ENCODE measurements around the gene ATP6V1B1.
A peak's percentile ranks its signal among the peaks of the same experiment; 100 is the strongest.
"Not testable (repeated sequence)": the region's sequence is repeated elsewhere in the genome, so short reads cannot be mapped to it uniquely, and the experiment has no call there.

ATP6V1B1 gene

GRCh38 chr2:70990216-70990615 is 54.5 kb downstream of the ATP6V1B1 start:
- DNase-seq (ENCODE audit: low read depth), result no peak

- no peak for DNase-seq (ENCODE audit: low read depth)
These were observed 55.4 kb downstream of the ATP6V1B1 start for GRCh38 chr2:70991142-70991541.

- DNase-seq (ENCODE audit: low read depth), result no peak
These were observed 56.0 kb downstream of the ATP6V1B1 start for GRCh38 chr2:70991742-70992141.

GRCh38 chr2:70992945-70993853 is 57.5 kb downstream of the ATP6V1B1 start:
- DNase-seq (ENCODE audit: low read depth), result no peak

- DNase-seq (ENCODE audit: low read depth), result peak; percentile 46
These were observed 58.5 kb downstream of the ATP6V1B1 start for GRCh38 chr2:70994009-70994698.

GRCh38 chr2:70994699-70995425 is 59.2 kb downstream of the ATP6V1B1 start, which contains the start of gene TEX261:
TSS of gene TEX261 (minus strand) at chr2:70994873. CDS start at chr2:70994757, 116 bp downstream.
- DNase-seq (ENCODE audit: low read depth), result peak; percentile 88

- no peak for DNase-seq (ENCODE audit: low read depth)
These were observed 59.7 kb downstream of the ATP6V1B1 start for GRCh38 chr2:70995426-70995729.

- not testable (repeated sequence) for DNase-seq (ENCODE audit: low read depth)
These were observed 63.2 kb downstream of the ATP6V1B1 start for GRCh38 chr2:70998885-70999284.

- DNase-seq (ENCODE audit: low read depth), result no peak
These were observed 63.7 kb downstream of the ATP6V1B1 start for GRCh38 chr2:70999362-70999761.

- not testable (repeated sequence) for DNase-seq (ENCODE audit: low read depth)
These were observed 64.2 kb downstream of the ATP6V1B1 start for GRCh38 chr2:70999931-71000330.

GRCh38 chr2:71000780-71001591 is 65.3 kb downstream of the ATP6V1B1 start:
- DNase-seq (ENCODE audit: low read depth), result peak; percentile 64

- no peak for DNase-seq (ENCODE audit: low read depth)
These were observed 65.9 kb downstream of the ATP6V1B1 start for GRCh38 chr2:71001592-71001927.

- no peak for DNase-seq (ENCODE audit: low read depth)
These were observed 66.4 kb downstream of the ATP6V1B1 start for GRCh38 chr2:71001981-71002570.

- DNase-seq (ENCODE audit: low read depth), result no peak
These were observed 67.7 kb downstream of the ATP6V1B1 start for GRCh38 chr2:71003396-71003795.

GRCh38 chr2:71003966-71004755 is 68.5 kb downstream of the ATP6V1B1 start:
- DNase-seq (ENCODE audit: low read depth), result no peak

- DNase-seq (ENCODE audit: low read depth), result no peak
These were observed 69.2 kb downstream of the ATP6V1B1 start for GRCh38 chr2:71004857-71005256.

GRCh38 chr2:71005271-71006202 is 69.8 kb downstream of the ATP6V1B1 start:
- DNase-seq (ENCODE audit: low read depth), result no peak

GRCh38 chr2:71006323-71006722 is 70.6 kb downstream of the ATP6V1B1 start:
- DNase-seq (ENCODE audit: low read depth), result no peak
